MV-4-11 (cell line): ENCODE measurements around the gene ADIPOR2.

ENCODE experiments used
- DNase-seq: peaks from one replicate; lab custom pipeline; 2025; lab: John Stamatoyannopoulos, UW

The ADIPOR2 gene

DNA sequence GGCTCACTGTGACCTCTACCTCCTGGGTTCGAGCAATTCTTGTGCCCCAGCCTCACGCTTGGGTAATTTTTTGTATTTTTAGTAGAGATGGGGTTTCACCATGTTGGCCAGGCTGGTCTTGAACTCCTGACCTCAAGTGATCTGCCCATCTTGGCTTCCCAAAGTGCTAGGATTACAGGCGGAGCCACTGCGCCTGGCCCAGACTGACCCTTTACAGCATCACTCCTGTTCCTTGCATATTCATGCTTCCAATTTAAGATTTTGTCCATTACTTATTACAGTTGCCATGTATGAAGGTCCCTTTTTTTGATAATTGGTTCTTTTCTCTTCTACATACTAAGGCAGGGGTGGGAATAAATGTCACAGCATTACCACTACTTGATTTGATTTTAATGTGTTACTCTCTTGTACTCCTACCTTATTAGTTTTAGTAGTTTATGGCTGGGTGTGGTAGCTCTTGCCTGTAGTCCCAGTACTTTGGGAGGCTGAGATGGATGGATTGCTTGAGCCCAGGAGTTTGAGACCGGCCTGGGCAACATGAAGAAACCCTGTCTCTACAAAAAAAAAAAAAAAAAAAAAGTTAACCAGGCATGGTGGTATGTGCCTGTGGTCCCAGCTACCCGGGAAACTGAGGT, 46.9 kb downstream of the ADIPOR2 start:
- peak; percentile 28 for DNase-seq

DNA sequence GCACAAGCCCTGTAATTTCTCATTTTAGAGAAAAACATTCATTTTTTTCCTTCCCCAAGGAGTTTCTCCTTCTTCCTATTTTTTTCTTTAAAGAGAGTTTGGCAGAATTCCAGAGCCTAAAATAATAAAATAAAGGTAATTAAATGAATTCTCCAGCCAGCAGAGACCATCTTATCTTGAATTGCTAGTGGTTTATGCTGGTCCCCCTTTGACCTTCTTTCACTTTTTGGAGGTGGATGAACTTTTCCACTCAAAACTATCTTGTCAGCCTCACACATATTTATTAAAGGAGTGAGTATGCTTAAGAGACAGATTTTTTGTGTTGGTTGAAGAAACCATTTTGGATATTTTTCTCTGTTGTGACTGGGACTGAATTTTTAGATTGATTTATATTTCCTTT, 47.6 kb downstream of the ADIPOR2 start:
- no peak for DNase-seq

DNA sequence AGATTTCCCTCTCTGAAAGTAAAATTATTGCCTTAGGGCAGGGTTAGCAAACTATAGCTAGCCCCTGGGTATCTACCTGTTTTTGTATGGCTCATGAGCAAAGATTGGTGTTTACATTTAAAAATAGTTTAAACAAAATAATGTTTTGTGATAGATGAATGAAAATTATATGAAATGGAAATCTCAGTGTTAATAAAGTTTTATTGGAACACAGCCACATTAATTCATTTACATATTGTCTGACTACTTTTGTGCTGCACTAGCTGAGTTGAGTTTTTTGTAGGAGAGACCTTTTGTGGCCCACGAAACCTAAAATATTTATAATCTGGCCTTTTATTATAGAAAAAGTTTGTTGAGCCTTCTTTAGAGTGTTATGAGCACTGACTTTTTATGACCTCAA, 48.5 kb downstream of the ADIPOR2 start:
- DNase-seq = no peak

DNA sequence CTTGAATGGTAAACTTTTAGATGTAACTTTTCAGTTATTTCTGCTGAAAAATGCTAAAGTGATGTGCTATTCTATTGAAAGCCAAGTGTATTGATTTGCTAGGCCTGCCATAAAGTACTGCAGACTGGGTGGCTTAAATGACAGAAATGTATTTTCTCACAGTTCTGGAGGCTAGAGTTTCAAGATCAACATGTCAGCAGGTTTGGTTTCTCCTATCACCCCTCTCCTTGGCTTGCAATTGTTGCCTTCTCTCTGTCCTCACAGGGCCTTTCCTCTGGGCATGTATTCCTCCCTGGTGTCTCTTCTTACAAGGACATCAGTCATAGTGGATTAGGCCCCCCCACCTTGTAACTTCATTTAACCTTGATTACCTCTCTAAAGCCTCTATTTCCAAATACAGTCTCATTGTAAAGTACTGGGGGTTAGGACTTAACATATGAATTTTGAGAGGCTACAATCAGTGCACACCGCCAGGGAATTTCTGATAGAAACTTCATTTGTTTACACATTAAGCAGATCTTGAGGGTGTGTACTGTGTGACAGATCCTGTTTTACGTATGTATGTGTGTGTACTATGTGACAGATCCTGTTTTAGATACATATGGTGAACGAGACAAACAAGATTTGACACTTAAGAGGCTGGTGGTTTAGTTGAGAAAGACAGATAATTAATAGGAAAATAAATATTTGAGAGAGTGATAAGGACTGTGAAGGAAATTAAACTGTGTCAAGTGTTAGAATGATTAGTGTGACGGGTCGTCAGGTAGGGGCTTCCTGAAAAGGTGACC, 49.5 kb downstream of the ADIPOR2 start:
- DNase-seq = no peak

DNA sequence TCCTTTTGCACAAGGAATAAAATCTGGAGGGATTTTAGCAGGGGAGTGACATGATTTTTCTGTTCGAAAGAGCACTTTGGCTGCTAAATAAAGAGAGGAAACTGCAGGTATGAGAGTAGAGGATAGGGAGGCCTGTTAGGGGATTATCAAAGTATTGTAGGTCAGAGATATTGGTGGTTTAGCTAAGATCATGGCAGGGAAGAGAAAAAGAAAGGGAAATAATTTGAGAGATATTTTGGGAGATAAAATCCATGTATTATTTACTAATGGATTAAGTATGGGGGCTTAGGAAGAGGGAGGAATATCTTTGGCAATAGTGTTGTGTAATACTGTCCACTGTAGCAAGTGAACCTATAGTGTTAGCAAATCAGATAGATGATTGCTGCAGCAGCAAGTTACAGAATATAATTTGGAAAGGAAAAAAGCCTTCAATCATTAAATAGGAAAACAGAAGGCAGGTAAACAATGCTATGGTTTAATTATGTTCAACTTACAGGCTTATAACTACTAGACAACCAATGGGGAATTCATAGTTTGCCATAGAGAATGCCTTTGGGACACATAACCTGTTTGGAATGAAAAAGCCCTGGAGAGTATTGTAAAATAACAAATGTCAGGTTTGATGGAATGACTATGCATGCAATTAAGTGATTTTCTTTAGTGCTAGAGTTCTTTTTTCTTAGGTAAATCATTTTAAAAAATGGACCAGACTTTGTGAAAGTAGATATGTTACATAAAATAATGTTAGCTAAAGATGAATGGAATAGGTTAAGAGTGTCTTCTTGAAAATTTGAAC, 50.5 kb downstream of the ADIPOR2 start:
- no peak for DNase-seq

DNA sequence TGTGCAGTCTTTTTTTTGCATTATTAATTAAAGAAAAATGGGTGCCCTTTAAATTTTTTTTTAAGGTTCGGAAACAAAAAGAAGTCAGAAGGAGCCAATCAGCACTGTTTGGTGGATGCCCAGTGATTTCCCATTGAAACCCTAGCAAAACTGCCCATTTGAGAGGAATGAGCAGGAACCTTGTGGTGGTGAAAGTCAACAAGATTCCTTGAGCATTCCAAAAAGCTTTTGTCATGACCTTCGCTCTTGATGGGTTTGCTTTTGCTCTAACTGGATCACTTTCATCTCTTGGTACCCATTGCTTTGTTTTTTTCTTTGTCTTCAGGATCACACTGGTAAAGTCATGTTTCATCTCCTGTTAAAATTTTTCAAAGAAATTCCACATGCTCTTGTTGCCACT, 54.1 kb downstream of the ADIPOR2 start:
- no peak for DNase-seq

DNA sequence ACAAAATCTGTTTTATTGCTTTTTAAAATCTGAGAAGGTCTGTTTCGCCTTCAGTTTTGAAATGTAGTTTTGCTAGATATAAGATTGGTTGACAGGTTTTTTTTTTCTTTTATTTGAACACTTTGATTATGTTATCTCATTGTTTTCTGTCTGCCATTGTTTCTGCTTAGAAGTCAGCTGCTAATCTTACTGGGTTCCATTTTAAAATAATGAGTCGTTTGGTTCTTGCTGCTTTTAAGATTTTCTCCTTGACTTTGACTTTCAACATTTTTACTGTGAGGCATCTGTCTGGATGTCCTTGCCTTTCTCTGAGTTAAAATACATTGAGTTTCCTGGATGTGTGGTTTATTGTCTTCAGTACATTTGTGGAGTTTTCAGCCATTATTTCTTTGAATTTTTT, 56.7 kb downstream of the ADIPOR2 start:
- no peak for DNase-seq

DNA sequence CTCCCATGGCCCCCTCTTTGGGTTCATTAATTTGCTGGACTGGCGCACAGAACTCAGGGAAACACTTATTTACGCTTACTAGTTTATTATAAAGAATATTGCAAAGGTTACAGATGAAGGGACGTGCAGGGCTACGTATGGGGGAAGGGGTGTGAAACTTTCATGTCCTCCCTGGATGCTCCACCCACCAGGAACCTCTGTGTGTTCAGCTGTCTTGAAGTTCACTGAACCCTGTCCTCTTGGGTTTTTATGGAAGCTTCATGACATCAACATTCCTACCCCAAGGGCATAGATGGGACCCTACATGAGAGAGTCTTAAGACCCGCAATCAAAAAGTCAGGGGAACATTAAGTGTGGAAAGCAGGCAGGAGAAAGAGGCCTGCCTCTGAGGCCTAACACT, 58.1 kb downstream of the ADIPOR2 start:
- DNase-seq = no peak

DNA sequence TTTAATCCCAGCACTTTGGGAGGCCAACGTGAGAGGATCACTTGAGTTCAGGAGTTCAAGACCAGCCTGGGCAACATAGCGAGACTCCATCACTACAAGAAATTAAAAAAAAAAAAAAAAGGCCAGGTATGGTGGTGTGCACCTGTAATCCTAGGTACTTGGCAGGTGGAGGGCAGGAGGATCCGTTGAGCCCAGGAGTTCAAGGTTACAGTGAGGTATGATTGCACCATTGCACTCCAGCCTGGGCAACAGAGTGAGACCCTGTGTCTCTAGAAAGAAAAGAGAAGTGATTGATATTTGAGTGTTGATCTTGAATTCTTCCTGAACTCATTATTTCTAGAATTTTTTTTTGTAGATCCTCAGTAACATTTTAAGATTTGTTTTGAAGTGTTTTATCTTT, 59.4 kb downstream of the ADIPOR2 start:
- DNase-seq = no peak

DNA sequence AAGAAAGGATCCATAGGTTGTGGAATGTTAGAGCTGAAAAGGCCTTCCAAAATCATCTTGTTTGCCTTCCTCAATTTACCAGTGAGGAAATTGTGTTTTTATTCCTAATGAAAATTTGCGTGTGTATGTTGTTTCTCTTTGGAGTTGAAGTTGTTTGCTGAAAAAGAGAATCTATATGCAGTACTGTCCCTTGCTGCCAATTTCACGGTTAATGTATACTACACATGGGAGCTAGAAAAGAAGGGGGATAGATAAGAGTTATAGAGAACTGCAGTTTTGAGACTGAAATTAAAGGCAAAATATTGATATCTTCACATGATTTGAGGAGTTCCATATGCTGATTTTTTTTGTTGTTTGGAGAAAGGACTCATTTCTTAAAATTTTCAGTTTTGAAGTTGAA, 67.5 kb downstream of the ADIPOR2 start:
- DNase-seq = no peak

DNA sequence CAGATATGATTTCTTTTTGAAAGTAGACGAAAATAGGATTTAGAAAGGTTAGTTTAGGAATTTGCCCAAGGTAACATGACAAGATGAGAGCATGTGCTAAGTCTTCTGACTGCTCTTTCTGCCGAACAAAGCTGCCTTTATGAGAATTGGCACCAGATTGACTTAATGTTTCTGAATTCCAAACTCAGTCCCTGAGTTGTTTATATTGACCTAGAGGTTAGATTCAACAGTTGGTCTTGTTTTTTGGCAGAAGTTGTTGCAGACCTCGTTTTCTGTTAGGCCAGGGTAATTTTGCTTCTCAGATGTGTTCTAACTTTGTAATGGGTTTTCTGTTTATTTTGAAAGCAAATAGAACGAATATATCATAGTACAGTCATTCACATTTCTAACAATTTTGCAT, 68.0 kb downstream of the ADIPOR2 start:
- no peak for DNase-seq

DNA sequence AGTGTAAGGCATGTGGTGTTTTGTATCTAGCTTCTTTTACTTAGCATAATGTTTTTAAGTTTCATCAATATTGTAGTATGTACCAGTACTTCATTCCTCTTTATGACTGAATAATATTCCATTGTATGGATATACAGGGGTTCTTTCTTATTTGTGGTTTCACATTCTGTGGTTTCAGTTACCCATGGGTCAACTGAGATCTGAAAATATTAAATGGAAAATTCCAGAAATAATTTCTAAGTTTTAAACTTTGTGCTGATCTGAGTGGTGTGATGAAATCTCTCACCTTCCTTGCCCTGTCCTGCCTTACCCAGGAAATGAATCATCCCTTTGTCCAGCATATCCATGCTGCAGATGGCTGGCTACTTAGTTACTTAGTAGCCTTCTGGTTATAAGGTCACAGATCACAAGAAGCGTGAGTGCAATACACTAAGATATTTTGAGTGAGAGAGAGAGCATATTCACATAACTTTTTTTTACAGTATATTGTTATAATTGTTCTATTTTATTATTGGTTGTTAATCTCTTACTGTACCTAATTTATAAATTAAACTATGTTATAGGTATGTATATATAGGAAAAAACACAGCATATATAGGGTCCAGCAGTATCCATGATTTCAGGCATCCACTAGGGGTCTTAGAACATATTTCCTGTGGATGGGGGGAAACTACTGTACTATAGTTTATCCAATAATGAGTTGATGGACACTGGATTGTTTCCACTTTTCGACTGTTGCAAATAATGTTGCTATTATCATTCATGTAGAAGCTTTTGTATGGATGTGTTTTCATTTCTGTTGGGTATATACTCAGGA, 69.9 kb downstream of the ADIPOR2 start:
- DNase-seq = peak; percentile 29

DNA sequence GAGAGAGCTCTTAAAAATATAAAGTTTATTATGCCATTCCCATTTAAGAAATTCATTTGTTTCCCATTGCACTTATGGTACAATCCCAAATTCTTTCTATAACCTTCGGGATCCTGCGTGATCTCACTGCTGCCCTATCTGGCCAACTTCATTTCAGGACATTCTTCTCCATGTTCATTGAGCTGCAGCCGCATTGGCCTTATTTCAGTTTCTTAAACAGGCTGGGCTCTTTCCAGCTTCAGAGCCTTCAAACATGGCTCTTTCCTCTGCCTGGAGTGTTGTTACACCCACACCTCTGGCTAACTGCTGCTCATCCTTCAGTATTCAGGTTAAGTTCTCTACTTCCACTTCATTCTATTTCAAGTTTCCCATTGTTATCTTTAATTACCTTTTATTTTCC, 71.0 kb downstream of the ADIPOR2 start:
- DNase-seq = no peak

DNA sequence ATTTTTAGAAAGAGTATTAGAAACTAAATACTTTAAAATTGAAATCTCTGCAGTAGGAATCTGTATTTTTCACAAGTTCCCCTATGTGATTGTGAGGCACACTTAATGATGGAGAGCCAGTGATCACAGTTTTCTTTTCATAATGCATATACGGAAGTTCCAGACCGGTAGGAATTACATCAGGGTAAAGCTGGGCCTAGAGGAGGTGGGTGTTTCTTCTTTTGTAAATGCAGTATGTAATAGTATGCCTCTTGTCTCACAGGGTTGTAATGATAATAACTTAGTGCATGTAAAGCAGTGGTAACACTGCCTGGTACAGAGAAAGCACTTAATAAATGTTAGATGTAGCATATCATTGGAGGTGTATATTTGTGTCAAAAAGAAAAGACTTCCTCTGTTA, 72.3 kb downstream of the ADIPOR2 start:
- DNase-seq = no peak

DNA sequence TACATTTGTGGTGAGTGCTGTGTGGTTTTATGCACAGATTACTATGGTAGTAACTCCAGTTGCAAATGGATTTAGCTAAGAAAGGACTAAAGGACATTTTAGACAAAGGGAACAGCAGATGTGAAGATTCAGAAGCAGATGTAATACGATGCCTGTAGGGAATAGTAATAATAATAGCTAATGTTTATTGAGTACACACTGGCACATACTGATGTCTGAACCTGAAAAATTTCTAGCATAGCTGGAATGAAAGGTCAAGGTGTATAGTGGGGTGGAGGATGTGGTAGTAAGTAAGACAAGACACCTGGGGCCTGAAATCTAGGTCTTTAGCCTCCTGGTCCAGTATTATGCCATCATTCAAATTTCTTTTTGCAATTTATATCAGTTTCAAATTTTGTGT, 75.2 kb downstream of the ADIPOR2 start:
- DNase-seq = no peak

DNA sequence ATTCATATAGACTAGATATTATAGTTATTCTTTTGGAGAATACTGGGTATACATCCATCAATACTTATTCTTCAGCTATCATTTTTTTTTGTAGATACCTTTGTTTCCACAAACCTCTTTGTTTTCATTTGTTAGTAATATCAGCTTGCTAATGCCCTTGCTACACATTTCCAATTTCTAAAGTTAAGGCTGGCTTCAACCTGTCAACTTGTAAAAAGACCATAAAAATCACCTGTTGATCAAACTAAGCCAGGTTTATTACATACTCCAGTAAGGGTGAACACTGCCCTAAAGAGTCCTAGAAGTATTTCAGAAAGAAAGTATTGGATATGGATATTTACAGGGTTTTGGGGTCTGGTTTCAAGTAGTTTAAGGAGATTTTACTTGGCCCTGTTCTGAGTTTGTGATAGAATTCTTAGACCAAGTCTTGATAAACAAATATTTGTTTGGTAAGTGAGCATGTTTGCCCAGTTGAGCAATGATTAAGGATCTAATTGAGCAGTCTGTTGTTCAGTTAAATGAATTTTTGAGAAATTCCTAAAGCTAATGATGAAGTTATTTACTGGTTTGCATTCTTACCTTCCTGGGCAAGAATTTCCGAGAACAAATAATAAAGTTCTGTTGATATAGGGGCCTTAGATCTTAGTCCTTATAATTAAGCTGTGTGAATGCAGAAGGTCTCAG, 76.7 kb downstream of the ADIPOR2 start:
- no peak for DNase-seq

DNA sequence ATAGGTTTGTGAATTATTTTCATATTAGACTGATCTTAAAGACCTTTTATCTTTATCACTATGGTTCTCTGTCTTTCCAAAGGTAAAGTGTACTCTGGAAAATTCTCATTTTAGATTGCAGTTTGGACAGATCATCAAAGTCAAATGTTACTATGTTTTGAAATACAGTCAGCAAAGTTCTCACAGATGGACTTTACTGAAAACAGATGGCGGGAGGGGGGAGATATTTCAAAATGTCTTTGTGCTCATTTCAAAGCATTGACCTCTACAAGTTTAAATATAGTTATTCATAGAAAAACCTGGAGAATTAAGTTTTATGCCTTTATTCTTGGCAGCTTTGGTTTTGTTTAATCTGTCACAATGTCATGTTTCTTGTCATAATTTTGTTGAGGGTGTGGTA, 77.7 kb downstream of the ADIPOR2 start:
- DNase-seq = no peak

DNA sequence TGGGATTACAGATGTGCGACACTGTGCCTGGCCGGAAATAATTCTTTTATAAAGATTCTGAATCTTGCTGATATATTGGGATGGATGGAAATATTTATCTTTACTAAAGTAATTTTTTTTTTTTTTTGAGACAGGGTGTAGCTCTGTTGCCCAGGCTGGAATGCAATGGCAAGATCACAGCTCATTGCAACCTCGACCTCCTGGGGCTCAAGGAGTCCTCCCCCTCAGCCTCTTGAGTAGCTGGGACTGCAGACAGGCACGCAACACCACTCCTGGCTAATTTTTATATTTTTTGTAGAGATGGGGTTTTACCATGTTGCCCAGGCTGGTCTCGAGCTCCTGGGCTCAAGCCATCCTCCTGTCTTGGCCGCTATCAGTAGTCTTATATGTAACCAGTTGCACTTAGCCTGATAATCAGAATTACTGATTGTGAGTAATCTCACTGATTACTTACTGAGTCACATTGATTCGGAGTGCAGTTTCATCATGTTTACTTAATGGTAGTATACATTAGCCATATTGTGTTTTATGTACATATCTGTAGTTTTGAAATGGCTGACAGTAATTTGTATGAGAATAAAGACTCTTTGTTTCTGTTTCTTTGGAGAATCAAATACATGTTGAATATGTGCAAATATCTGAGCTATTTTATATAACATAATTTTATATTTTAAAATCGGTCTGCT, 79.1 kb downstream of the ADIPOR2 start:
- no peak for DNase-seq

DNA sequence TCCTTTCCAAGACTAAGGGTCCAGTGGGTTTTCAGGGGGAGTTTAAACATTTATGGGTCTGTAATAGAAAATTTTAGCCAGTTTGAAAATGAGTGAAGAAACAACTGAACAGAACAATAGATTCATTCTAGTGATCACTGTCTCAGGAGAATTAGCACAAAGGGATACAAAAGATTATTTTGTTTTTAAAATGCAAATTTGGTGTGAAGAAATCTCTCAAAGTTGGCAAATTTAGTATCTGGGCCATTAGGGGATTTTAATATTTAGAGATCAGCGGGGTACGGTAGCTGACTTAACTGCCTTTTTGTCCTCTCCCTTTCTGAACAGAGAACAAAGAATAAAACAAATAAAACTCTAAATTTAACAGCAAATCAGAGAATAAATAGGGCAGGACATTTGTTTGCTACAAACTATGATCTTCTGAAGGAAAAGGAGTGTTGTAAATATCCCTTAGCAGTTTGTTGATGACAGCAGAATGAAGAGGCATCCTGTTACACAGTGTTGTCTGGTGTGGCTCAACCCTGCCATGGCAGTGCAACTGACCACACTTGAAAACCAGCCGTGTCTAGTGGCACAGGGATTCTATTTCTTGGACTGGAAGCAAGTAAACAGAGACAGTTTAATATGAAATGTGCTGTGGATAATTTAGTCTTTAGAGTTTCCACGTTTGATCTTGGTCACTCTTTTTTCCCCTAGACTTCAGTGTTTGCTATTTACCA, 83.2 kb downstream of the ADIPOR2 start:
- DNase-seq = no peak

DNA sequence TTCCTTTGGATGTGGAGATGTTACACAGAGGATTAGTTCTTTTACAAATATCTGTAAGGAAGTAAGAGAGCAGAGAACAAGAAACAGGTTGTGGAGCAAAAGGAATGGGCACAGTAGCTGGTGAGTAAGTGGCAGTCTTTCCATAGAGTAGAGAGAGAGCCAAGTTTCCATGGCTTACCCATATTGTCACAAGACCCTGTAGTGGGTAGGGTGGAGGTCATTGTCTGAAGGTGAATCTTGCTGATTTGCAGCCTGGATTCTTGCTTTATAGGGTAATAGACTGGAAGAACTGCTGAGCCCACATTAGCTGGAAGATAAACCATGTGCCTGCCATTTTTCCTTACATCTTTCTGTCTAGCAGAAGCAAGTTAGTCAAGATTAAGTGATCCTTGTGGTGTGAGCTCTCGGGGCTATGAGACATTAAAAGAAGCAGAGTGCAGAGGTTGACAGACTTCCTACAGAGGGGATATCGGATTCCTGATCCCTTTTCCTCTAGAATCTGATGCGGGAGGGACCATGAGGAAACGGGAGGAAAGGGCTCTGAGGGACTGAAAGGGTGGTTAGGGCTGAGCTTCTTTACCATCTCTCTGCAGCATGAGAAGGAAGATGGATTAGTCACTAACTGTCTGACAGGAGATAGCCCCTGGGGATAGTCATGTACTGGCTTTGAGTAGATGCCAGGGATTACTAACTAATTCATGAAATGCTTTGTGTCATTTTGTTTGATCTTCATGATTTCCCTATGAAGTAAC, 85.5 kb downstream of the ADIPOR2 start:
- peak; percentile 30 for DNase-seq
